ENCODE measurements around the gene FBXO24. TPM values are rescaled to one million over a fixed set of nuclear protein-coding genes. Genes with fewer than 3 reads are reported as not detected.

FBXO24 gene
- total and polyA plus RNA-seq, 2 donors (not counting 1 experiment from before 2014, with no cell fraction given), result 0.23 to 0.33 TPM

DNA sequence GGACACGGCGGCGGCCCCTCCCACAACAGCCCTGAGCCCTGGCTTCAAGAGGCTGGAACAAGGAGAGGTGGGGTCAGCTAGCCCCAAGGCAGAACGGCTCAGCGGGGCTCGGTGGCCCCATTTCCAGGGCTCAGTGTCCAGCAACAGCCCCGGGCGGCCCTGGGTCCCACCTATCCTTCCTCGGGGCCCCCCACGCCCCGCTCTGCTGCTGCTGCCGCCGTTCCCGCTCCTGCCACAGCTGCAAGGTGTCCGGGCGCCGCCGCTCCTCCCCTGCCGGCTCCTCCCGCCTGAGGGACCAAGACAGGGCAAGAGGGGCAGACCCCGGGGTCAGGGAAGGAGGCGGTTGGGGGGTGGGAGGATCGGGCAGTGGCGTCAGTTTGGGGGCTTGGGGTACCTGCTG, 9.0 kb upstream of the FBXO24 start:
- peaks cover 55% of the 10 kb centered on the region for H3K36me3 ChIP-seq (ENCODE audit: control insufficient read depth, insufficient read depth, low read length)
- no peak overlapping the region for H3K27ac ChIP-seq (ENCODE audit: insufficient read depth, low read length)
- H3K27me3 ChIP-seq (ENCODE audit: control insufficient read depth, insufficient read depth, low read length), result no peaks in the 10 kb centered on the region
- no peak for DNase-seq (ENCODE audit: low read depth in 2 of 2)
- H3K4me3 ChIP-seq (replicated peaks in 1 of 4; ENCODE audit: control extremely low read depth in 1 of 4, insufficient read depth in 1 of 4, low read depth in 3 of 4, low read length in 4 of 4), result no peak overlapping the region
- no peak overlapping the region for H2AFZ ChIP-seq (ENCODE audit: low read length)
- H3K9me3 ChIP-seq (ENCODE audit: control insufficient read depth, insufficient read depth, low read depth, low read length), result no peaks in the 10 kb centered on the region
- no peak overlapping the region for H3K4me2 ChIP-seq (ENCODE audit: extremely low read depth, insufficient read depth, low read length)
- TF ChIP-seq EZH2 (IDR thresholded peaks at IDR 0.05; ENCODE audit: low read length, missing control alignments), result no peak
- no peaks in the 10 kb centered on the region for H4K20me1 ChIP-seq (ENCODE audit: control insufficient read depth, extremely low read depth, insufficient read depth, low read length)
- no peak overlapping the region for H3K9ac ChIP-seq (ENCODE audit: insufficient read depth, low read length)
- no peaks in the 10 kb centered on the region for H3K4me1 ChIP-seq (ENCODE audit: control insufficient read depth, extremely low read depth, insufficient read depth, low read length)
- peaks cover 14% of the 10 kb centered on the region for H3K79me2 ChIP-seq (ENCODE audit: control insufficient read depth, insufficient read depth, low read length)

DNA sequence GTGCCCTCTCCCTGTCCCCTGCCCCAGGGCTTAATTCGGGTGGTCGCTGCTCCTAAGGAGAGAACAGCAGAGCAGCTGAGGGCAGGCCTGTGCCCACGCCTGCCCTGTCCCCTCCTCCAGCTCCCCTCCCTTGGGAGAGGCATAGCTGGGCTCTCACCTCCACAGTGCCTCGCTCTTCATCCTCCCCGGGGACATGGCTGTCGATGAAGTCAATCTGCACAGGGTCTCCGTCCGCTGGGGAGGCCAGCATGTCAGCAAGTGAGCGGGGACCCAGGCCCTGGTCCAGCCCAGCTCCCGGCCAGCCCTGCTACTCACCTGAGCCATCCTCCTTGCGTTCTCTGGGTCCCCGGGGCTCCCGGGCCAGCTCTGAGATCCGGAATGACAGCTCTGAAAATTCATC, 8.6 kb upstream of the FBXO24 start:
- Histone ChIP-seq H3K9me3 (ENCODE audit: control insufficient read depth, insufficient read depth, low read depth, low read length) (no peaks in the 10 kb centered on the region), H3K9ac (ENCODE audit: insufficient read depth, low read length) (no peak overlapping the region), H3K27me3 (ENCODE audit: control insufficient read depth, insufficient read depth, low read length) (no peaks in the 10 kb centered on the region), H2AFZ (ENCODE audit: low read length) (no peak overlapping the region), H3K79me2 (ENCODE audit: control insufficient read depth, insufficient read depth, low read length) (peaks cover 18% of the 10 kb centered on the region), H3K4me1 (ENCODE audit: control insufficient read depth, extremely low read depth, insufficient read depth, low read length) (no peaks in the 10 kb centered on the region), H3K27ac (ENCODE audit: insufficient read depth, low read length) (no peak overlapping the region), H3K4me2 (ENCODE audit: extremely low read depth, insufficient read depth, low read length) (no peak overlapping the region), H3K4me3 (replicated peaks in 1 of 4; ENCODE audit: control extremely low read depth in 1 of 4, insufficient read depth in 1 of 4, low read depth in 3 of 4, low read length in 4 of 4) (no peak overlapping the region), H4K20me1 (ENCODE audit: control insufficient read depth, extremely low read depth, insufficient read depth, low read length) (no peaks in the 10 kb centered on the region), H3K36me3 (ENCODE audit: control insufficient read depth, insufficient read depth, low read length) (peaks cover 55% of the 10 kb centered on the region)
- no peak for DNase-seq (ENCODE audit: low read depth in 2 of 2)
- TF ChIP-seq EZH2 (IDR thresholded peaks at IDR 0.05; ENCODE audit: low read length, missing control alignments), result no peak
- TF ChIP-seq, protein P1, sequence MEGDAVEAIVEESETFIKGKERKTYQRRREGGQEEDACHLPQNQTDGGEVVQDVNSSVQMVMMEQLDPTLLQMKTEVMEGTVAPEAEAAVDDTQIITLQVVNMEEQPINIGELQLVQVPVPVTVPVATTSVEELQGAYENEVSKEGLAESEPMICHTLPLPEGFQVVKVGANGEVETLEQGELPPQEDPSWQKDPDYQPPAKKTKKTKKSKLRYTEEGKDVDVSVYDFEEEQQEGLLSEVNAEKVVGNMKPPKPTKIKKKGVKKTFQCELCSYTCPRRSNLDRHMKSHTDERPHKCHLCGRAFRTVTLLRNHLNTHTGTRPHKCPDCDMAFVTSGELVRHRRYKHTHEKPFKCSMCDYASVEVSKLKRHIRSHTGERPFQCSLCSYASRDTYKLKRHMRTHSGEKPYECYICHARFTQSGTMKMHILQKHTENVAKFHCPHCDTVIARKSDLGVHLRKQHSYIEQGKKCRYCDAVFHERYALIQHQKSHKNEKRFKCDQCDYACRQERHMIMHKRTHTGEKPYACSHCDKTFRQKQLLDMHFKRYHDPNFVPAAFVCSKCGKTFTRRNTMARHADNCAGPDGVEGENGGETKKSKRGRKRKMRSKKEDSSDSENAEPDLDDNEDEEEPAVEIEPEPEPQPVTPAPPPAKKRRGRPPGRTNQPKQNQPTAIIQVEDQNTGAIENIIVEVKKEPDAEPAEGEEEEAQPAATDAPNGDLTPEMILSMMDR (conservative IDR thresholded peaks at IDR 0.05 in 1 of 2, IDR thresholded peaks at IDR 0.05 in 1 of 2; ENCODE audit: low read depth in 1 of 2, low read length in 2 of 2), result no peak

DNA sequence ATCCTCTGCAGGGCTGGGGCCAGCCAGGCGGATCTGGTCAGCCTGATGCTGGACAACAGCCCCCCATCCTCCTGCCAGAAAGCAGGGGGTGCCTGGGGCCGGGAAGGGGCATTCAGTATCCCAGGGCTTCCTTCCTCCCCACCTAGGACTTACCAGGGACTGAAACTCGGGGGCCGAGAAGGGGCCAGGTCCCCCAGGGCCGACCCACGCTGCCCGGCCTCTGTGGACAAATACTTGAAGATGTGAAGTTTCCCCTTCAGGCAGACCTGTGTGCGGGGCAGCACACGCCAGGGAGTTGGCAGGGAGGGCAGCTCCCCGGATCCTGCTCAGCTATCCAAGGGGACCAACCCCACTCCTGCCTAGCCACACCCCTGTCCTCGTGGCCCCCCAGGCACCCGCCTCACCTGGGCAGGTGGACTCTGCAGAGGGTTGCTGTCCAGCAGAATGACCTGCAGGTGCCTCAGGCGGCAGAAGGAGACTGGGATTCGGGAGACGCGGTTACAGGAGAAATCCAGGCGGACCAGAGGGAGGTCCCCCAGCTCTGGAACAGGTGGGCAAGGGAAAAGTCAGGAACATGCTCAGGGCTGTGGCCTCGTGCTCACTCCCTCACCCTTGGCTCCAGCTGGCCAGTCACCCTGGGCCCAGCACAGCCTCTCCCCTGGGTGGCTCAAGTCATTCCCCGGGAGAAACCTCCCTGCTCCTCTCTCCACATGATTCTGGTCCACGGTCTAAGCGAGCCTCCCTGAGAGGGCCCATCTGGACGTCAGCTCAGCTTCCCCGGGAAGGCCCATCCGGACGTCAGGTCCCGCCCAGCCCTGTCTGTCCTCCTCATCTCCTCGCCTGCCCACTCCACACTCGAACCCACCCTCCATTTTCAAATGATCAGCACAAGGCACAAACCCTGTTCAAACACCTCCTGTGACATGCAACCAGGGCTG, 7.6 kb upstream of the FBXO24 start:
- Histone ChIP-seq H3K9me3 (ENCODE audit: control insufficient read depth, insufficient read depth, low read depth, low read length) (no peaks in the 10 kb centered on the region), H3K36me3 (ENCODE audit: control insufficient read depth, insufficient read depth, low read length) (peaks cover 55% of the 10 kb centered on the region), H3K27ac (ENCODE audit: insufficient read depth, low read length) (no peak overlapping the region), H4K20me1 (ENCODE audit: control insufficient read depth, extremely low read depth, insufficient read depth, low read length) (no peaks in the 10 kb centered on the region), H3K9ac (ENCODE audit: insufficient read depth, low read length) (no peak overlapping the region), H3K4me1 (ENCODE audit: control insufficient read depth, extremely low read depth, insufficient read depth, low read length) (peaks cover 2% of the 10 kb centered on the region), H3K79me2 (ENCODE audit: control insufficient read depth, insufficient read depth, low read length) (peaks cover 24% of the 10 kb centered on the region), H3K4me2 (ENCODE audit: extremely low read depth, insufficient read depth, low read length) (no peak overlapping the region), H3K27me3 (ENCODE audit: control insufficient read depth, insufficient read depth, low read length) (no peaks in the 10 kb centered on the region), H2AFZ (ENCODE audit: low read length) (no peak overlapping the region), H3K4me3 (replicated peaks in 1 of 4; ENCODE audit: control extremely low read depth in 1 of 4, insufficient read depth in 1 of 4, low read depth in 3 of 4, low read length in 4 of 4) (no peak overlapping the region)
- TF ChIP-seq, protein P1 (conservative IDR thresholded peaks at IDR 0.05 in 1 of 2, IDR thresholded peaks at IDR 0.05 in 1 of 2; ENCODE audit: low read depth in 1 of 2, low read length in 2 of 2), result no peak
- TF ChIP-seq EZH2 (IDR thresholded peaks at IDR 0.05; ENCODE audit: low read length, missing control alignments), result no peak
- DNase-seq (ENCODE audit: low read depth in 2 of 2), result no peak
